GM12874 (cell line): Measurements from ENCODE around the gene GLDC.
A peak's percentile ranks its signal among the peaks of the same experiment; 100 is the strongest.

ENCODE experiments used
- TF ChIP-seq, protein P1 (sequence below): IDR thresholded peaks from 2 replicates; pipeline ENCODE4 v1.5.1; 2011; ENCODE audit warnings: low read depth, mild to moderate bottlenecking, control low read depth, low read length, moderate library complexity; ENCODE audit not compliant: insufficient read depth

GLDC gene

DNA sequence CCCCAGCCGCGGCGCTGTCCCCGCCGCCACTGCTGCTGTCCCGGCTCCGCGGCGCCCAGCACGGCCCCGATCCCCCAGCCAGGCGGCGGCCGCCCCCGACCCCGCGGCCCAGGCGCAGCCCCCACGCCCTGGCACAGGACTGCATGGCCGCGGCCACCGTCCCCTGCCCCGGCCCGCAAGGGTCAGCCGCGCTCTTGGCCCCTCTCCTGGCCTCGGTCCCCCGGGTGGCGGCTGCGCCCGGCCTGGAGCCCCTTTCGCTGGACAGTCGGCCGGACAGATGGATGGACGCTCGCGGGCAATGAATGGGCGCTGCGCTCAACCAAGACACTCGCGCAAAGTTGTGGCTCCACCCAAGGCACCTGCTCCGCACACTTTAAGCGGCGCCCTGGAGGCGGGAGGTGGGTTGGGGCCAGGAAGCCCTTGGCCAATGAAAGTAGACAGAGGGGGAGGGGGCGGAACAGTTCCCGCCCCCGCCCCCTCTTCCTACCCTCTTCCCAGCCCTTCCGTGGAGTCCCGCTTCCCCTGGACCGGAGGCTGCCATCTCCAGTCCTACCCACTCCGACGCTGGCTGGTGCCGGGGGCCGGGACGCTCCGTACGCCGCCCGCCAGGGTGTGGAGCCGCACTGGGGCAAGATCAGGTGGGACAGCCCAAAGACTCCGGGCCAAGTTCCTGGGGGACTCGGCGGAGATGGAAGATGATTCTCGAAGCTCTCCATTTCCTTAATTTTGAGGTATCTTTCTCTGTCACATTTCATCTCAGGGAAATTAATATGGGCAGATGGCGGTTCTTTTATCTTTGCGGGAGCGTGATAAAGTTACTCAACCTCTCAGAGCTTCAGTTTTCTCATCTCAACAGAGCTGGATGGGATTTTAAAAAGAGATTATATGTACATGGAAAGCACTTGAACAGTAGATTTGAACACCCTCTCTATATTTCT, at the start of gene GLDC:
Gene GLDC (minus strand): TSS at position 375 of the 938 bp plus-strand sequence. CDS start 230 bp downstream, at position 145.
- TF ChIP-seq, protein P1, sequence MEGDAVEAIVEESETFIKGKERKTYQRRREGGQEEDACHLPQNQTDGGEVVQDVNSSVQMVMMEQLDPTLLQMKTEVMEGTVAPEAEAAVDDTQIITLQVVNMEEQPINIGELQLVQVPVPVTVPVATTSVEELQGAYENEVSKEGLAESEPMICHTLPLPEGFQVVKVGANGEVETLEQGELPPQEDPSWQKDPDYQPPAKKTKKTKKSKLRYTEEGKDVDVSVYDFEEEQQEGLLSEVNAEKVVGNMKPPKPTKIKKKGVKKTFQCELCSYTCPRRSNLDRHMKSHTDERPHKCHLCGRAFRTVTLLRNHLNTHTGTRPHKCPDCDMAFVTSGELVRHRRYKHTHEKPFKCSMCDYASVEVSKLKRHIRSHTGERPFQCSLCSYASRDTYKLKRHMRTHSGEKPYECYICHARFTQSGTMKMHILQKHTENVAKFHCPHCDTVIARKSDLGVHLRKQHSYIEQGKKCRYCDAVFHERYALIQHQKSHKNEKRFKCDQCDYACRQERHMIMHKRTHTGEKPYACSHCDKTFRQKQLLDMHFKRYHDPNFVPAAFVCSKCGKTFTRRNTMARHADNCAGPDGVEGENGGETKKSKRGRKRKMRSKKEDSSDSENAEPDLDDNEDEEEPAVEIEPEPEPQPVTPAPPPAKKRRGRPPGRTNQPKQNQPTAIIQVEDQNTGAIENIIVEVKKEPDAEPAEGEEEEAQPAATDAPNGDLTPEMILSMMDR: no peak

DNA sequence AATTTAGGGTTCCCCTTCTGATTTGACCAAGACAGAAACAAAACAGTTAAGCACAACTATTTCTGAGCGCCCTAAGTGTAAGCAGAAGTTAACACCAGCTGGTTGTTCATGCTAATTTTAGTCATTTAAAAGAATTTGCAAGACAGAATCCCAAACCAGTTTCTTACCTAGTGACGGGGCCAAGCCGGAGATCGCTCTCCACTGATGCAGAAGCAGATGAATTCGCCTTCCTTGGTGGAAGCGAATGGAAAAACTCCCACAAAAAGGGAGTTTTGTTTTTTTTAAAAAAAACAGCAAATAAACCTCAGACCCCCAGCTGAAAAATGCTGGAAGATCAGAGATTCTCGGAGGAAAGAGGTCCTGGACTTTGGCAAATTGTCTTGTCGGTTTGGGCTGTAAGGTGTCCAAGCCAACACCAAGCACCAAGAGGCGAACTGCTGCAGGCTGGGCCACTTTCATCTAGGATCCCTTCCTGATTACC, 47.4 kb upstream of the GLDC start:
- TF ChIP-seq, protein P1: no peak

DNA sequence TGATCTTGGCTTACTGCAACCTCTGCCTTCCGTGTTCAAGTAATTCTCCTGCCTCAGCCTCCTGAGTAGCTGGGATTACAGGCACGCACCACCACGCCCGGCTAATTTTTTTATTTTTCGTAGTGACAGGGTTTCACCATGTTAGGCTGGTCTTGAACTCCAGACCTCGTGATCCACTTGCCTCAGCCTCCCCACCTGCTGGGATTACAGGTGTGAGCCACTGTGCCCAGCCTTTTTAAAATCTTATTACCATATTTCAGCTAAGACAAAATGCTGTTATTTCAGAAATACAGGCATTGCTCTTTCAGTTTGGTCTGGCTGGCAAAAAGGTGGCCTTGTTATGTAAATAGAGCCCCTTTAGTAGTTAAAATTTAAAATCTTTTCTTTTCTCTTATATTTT, 46.9 kb upstream of the GLDC start:
- TF ChIP-seq, protein P1: no peak

DNA sequence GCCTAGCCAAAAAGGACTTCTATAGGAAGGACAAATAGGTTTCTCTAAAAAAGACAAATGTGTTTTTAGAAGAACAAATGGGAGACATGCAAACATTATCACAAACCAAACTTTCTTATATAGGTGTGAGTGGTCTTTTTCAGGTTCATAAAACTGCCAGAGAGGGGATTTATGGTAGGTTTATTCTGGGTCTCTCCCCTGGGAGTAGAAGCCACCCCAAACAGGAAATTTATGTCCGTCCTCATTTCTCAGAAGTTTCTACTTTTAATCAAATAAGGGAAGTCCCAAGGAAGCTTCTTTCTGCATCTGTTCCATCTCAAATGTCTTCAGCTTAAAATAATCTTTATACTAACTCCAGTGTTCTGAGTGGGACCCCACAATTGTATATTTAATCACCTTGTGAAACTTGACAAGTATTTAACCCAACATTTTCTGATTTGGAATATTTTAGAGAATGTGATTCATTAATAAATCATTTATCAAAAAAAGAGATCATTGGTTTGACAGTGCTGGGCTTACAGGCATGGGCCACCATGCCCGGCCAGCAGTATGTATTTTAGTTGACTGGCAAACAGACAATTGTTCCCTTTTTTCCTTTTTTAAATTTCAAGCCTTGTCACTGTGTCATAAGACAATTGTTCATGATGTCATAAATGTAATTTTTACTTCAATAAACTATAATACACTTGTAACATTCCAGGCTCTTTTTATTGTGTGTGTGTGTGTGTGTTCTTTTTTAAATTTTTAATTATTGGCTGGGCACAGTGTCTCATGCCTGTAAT, 44.6 kb upstream of the GLDC start:
- TF ChIP-seq, protein P1: no peak

DNA sequence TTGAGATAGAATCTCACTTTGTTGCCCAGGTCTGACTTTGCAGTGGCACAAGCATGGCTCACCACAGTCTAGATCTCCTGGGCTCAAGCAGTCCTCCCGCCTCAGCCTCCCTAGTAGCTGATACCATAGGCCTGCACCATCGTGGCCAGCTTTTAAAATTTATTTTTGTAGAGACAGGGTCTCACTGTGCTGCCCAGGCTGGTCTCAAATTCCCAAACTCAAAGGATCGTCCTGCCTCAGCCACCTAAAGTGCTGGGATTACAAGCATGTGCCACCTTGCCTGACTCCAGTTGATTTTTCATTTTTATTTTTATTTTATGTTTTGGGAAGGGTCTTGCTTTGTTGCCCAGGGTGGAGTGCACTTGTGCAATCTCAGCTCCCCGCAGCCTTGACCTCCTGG, 41.7 kb upstream of the GLDC start:
- TF ChIP-seq, protein P1: no peak

DNA sequence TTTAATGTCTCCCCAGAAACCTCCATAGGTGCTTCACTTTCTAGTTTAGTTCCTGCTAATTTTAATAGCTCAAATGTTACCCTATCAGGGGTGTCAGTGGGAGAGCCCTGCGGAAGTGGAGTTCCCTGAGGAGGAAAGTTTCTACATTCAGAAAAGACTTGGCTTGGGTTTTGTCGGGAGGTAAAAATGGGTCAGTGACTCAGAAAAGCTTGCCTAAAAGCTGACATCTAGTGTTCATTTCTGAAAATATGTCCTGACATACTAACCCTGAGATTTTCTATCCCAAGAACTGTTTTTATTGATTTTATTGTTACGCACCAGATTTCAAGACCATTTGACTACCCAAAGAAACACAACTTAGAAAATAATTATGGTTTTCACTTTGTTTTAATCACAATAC, 40.9 kb upstream of the GLDC start:
- TF ChIP-seq, protein P1: peak; percentile 37

DNA sequence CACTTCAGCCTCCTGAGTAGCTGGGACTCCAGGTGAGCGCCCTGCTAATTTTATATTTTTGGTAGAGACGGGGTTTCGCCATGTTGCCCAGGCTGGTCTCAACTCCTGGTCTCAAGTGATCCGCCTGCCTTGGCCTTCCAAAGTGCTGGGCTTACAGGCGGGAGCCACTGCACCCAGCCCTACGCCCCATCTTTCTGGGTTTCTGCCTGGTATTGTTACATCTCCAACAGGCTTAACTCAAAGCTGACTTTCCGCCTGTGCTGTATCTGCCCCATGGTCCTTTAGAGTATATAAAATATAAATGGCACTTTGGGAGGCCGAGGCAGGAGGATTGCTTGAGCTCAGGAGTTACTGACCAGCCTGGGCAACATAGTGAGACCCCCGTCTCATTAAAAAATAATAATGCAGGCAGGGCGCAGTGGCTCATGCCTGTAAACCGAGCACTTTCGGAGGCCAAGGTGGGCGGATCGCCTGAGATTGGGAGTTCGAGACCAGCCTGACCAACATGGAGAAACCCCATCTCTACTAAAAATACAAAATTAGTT, 36.5 kb upstream of the GLDC start:
- TF ChIP-seq, protein P1: no peak
